ENCODE measurements around the gene PRSS35.

- TF ChIP-seq, protein P1, sequence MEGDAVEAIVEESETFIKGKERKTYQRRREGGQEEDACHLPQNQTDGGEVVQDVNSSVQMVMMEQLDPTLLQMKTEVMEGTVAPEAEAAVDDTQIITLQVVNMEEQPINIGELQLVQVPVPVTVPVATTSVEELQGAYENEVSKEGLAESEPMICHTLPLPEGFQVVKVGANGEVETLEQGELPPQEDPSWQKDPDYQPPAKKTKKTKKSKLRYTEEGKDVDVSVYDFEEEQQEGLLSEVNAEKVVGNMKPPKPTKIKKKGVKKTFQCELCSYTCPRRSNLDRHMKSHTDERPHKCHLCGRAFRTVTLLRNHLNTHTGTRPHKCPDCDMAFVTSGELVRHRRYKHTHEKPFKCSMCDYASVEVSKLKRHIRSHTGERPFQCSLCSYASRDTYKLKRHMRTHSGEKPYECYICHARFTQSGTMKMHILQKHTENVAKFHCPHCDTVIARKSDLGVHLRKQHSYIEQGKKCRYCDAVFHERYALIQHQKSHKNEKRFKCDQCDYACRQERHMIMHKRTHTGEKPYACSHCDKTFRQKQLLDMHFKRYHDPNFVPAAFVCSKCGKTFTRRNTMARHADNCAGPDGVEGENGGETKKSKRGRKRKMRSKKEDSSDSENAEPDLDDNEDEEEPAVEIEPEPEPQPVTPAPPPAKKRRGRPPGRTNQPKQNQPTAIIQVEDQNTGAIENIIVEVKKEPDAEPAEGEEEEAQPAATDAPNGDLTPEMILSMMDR (conservative IDR thresholded peaks at IDR 0.05; ENCODE audit: low read depth in 2 of 2): no peak
- TF ChIP-seq POLR2AphosphoS5 (IDR thresholded peaks at IDR 0.05; ENCODE audit: low read depth) (no peak), JUNB (IDR thresholded peaks at IDR 0.05; ENCODE audit: unreplicated experiment) (no peak), ETS1 (IDR thresholded peaks at IDR 0.05) (no peak), EZH2phosphoT487 (IDR thresholded peaks at IDR 0.05; ENCODE audit: unreplicated experiment) (no peak), REST (IDR thresholded peaks at IDR 0.05; ENCODE audit: unreplicated experiment) (no peak), EZH2 (IDR thresholded peaks at IDR 0.05; ENCODE audit: low read depth, unreplicated experiment) (no peak), NANOG (IDR thresholded peaks at IDR 0.05; ENCODE audit: borderline replicate concordance) (no peak), CREB1 (CRISPR knock-in tag; IDR thresholded peaks at IDR 0.05; ENCODE audit: low read depth) (no peak), STAT1 (IDR thresholded peaks at IDR 0.05; ENCODE audit: unreplicated experiment) (no peak), ZNF114 (CRISPR knock-in tag; IDR thresholded peaks at IDR 0.05) (no peak), ZNF331 (CRISPR knock-in tag; IDR thresholded peaks at IDR 0.05; ENCODE audit: low read depth) (no peak)
- TF ChIP-seq, protein P2, sequence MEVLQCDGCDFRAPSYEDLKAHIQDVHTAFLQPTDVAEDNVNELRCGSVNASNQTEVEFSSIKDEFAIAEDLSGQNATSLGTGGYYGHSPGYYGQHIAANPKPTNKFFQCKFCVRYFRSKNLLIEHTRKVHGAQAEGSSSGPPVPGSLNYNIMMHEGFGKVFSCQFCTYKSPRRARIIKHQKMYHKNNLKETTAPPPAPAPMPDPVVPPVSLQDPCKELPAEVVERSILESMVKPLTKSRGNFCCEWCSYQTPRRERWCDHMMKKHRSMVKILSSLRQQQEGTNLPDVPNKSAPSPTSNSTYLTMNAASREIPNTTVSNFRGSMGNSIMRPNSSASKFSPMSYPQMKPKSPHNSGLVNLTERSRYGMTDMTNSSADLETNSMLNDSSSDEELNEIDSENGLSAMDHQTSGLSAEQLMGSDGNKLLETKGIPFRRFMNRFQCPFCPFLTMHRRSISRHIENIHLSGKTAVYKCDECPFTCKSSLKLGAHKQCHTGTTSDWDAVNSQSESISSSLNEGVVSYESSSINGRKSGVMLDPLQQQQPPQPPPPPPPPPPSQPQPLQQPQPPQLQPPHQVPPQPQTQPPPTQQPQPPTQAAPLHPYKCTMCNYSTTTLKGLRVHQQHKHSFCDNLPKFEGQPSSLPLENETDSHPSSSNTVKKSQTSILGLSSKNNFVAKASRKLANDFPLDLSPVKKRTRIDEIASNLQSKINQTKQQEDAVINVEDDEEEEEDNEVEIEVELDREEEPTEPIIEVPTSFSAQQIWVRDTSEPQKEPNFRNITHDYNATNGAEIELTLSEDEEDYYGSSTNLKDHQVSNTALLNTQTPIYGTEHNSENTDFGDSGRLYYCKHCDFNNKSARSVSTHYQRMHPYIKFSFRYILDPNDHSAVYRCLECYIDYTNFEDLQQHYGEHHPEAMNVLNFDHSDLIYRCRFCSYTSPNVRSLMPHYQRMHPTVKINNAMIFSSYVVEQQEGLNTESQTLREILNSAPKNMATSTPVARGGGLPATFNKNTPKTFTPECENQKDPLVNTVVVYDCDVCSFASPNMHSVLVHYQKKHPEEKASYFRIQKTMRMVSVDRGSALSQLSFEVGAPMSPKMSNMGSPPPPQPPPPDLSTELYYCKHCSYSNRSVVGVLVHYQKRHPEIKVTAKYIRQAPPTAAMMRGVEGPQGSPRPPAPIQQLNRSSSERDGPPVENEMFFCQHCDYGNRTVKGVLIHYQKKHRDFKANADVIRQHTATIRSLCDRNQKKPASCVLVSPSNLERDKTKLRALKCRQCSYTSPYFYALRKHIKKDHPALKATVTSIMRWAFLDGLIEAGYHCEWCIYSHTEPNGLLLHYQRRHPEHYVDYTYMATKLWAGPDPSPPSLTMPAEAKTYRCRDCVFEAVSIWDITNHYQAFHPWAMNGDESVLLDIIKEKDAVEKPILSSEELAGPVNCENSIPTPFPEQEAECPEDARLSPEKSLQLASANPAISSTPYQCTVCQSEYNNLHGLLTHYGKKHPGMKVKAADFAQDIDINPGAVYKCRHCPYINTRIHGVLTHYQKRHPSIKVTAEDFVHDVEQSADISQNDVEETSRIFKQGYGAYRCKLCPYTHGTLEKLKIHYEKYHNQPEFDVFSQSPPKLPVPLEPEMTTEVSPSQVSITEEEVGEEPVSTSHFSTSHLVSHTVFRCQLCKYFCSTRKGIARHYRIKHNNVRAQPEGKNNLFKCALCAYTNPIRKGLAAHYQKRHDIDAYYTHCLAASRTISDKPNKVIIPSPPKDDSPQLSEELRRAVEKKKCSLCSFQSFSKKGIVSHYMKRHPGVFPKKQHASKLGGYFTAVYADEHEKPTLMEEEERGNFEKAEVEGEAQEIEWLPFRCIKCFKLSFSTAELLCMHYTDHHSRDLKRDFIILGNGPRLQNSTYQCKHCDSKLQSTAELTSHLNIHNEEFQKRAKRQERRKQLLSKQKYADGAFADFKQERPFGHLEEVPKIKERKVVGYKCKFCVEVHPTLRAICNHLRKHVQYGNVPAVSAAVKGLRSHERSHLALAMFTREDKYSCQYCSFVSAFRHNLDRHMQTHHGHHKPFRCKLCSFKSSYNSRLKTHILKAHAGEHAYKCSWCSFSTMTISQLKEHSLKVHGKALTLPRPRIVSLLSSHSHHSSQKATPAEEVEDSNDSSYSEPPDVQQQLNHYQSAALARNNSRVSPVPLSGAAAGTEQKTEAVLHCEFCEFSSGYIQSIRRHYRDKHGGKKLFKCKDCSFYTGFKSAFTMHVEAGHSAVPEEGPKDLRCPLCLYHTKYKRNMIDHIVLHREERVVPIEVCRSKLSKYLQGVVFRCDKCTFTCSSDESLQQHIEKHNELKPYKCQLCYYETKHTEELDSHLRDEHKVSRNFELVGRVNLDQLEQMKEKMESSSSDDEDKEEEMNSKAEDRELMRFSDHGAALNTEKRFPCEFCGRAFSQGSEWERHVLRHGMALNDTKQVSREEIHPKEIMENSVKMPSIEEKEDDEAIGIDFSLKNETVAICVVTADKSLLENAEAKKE (CRISPR knock-in tag; IDR thresholded peaks at IDR 0.05): no peak
Observed at GRCh38 chr6:83472767-83473166, 39.6 kb upstream of the PRSS35 start.

Measured in GM23338 (cell line).